NCI-H2029 treated with DMSO at 0.1 percent for 48 hours (cell line): Measurements from ENCODE around the gene SYNGR3.
"Not testable (repeated sequence)": the region's sequence is repeated elsewhere in the genome, so short reads cannot be mapped to it uniquely, and the experiment has no call there.

ENCODE experiments used
- DNase-seq: peaks from one replicate; lab custom pipeline; 2025; lab: John Stamatoyannopoulos, UW

Gene SYNGR3

GRCh38 chr16:2029350-2029749 lies 39.6 kb downstream of the SYNGR3 start:
- no peak for DNase-seq

GRCh38 chr16:2030036-2030435 lies 40.3 kb downstream of the SYNGR3 start:
- no peak for DNase-seq

DNA sequence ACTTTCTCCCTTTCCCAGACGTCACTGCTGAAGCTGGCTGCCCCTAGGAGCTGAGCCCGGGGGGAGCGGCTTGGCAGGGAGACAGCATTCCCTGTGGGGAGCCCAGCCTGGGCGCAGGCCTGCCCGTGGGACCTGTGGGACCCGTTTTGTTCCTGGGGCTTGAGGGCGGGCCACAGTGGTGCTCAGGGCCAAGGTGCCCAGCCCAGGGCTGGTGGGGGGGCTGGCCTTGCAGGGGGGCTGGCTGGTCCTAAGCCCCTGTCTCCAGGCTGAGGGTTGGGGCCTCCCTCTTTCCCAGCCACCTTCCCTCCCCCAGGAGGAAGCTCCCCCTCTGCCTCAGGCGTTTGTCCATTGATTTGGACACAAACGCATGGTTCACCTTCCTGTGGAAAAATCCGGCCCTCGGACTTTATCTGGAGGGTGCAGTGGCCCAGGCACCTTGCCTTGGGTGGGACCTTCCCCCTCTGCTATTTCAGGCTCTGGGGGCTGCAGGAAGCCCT lies 41.4 kb downstream of the SYNGR3 start:
- no peak for DNase-seq

GRCh38 chr16:2032285-2033056 lies 42.7 kb downstream of the SYNGR3 start:
- no peak for DNase-seq

DNA sequence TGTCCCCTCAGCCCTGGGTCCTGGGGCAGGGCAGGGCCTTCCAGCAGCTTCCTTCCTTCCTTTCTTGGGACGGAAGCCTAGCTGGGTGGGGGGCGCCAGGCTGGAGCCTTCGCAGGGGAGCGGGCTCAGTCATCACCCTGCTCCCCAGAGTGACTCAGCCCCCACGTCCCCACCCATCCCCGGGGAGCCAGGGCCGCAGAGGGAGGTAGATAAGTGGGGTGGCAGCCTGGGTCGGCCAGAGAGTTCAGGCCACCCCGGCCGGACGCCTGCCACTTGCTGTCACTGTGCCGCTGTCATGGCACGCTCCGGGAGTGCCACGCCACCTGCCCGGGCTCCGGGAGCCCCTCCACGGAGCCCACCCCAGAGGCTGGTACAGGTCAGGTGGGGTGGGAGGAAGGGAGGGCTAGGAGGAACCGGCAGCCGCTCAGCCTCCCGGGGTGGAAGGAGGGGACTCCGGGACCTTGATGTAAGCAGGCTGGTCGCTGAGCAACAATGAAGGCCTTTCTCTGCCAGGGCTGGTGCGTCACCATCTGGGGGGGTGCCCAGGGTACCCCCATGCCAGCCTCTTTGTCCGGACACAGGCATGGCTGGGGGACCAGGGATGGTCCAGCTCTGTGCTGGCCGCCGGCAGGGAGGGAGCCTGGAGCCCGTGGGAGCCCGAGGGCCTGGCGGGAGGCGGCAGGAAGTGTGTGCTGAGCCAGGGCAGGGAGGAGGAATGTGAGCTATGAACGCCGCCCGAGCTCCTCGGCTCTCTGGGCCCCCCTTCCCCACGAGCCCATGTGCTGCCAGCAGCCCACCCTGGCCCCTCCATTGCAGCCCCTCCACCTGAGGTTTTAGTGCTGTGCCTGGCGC lies 43.5 kb downstream of the SYNGR3 start:
- no peak for DNase-seq

- not testable (repeated sequence) for DNase-seq
These were observed 44.3 kb downstream of the SYNGR3 start for GRCh38 chr16:2033909-2034695.

- DNase-seq = no peak
These were observed 45.1 kb downstream of the SYNGR3 start for GRCh38 chr16:2034696-2035430.

- DNase-seq = no peak
These were observed 45.8 kb downstream of the SYNGR3 start for GRCh38 chr16:2035431-2036199.

GRCh38 chr16:2036200-2036966 lies 46.6 kb downstream of the SYNGR3 start:
- no peak for DNase-seq

GRCh38 chr16:2037115-2037514 lies 47.3 kb downstream of the SYNGR3 start:
- no peak for DNase-seq

DNA sequence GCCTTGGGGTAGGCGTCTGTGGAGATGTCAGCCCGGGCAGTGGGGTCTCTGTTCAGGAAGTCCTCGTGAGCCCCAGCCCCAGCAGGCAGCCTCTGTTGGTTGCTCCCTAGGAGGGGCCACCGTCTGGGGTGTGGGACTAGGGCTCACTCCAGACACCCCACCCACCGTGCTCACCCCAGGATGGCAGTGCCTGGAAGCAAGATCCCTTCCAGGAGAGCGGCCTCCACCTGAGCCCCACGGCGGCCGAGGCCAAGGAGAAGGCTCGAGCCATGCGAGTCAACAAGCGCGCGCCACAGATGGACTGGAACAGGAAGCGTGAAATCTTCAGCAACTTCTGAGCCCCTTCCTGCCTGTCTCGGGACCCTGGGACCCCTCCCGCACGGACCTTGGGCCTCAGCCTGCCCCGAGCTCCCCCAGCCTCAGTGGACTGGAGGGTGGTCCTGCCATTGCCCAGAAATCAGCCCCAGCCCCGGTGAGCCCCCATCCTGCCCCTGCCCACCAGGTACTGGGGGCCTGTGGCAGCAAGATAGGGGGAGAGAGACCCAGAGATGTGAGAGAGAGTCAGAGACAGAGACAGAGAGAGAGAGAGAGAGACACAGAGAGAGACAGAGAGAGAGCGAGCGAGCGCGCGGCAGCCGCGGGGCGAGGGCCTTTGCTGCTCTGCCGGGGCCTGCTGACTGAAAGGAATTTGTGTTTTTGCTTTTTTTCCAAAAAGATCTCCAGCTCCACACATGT lies 48.0 kb downstream of the SYNGR3 start:
- no peak for DNase-seq

DNA sequence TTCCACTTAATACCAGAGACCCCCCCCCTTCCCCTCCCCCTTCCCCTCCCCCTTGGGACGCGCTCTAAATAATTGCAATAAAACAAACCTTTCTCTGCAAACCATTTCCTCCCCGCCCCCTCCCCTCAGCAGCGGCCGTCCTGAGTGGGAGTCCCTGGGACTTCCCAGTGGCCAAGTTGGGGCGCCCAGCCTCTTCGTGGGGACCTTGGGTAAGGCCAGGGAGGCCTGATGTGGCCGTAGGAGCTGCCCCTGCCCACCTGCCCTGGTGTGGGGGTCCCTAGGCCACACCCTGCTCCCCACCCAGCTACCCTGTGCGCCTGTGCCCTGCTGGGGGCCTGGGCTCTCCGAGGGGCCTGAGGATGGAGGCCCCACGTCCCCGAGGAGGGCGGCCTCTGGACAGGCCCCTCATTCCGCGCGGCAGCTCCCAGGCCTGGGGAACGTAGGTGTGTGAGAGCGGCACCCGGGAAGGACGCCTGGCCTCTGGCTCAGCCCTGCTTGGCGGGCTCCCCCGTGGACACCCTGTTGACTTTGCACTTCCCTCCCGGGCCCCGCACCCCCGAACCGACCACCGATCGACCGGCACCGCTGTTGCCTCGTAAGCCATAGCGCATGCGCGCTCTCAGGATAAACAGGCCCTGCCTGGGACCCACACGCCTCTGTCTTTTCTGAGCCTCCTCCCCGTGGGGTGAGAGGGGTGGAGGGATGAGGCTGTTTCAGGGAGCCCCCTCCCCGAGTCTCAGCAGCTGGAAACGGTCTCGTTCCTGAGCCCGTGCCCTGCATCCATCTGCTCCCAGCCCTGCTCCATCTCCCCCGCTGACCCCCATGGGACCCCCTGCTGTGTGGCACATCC lies 48.8 kb downstream of the SYNGR3 start:
- DNase-seq = no peak

- DNase-seq = peak; percentile 41
These were observed 49.7 kb downstream of the SYNGR3 start for GRCh38 chr16:2039274-2040031.

- DNase-seq = no peak
These were observed 50.4 kb downstream of the SYNGR3 start for GRCh38 chr16:2040041-2040786.

- peak; percentile 54 for DNase-seq
These were observed 51.2 kb downstream of the SYNGR3 start for GRCh38 chr16:2040787-2041522.
